ENCODE measurements around the gene FAM76A. TPM values are rescaled to one million over a fixed set of nuclear protein-coding genes. Genes with fewer than 3 reads are reported as not detected.
"Not testable (repeated sequence)": the region's sequence is repeated elsewhere in the genome, so short reads cannot be mapped to it uniquely, and the experiment has no call there.

The FAM76A gene
- total RNA-seq (2014; rRNA removed; shearing (Covaris generic); ENCODE audit: low replicate concordance): 8.9 and 24.4 TPM in 2 replicates

DNA sequence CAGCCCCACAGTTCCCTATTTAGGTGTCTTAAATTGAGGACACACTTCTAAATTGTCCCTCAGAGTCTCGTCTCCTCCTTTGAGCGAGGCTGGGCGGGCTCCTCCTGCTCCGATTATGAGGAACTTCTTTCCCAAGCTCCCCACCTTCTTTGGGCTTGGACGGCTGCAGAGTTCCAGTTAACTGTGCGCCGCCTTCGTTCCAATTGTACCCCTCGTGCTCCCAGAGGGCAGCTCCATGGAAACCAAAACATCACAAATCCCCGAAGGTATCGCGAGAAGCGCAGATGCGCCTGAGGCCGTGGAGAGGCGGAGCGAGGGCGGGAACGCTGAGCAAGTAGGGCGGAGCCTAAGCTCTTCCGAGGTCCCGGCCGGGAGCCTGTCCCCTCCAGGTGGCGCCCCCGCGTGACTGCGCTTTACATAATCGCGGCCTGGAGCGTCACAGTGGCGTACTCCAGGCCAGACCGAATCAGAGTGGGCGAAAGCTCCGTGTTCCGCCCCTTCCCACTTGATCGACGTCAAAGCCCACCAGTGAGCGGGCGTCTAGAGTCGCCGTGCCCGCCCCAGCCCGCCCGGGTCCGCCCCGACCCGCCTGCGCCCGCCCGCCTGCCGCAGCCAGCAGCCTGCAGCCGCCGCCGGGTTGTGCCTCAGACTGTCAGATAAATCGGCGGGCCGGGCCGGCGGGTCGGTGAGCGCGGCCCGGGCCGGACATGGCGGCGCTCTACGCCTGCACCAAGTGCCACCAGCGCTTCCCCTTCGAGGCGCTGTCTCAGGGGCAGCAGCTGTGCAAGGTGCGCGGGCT, at the start of gene FAM76A:
TSS of gene FAM76A (plus strand) at position 588 of the 799 bp plus-strand sequence. CDS start at position 708, 120 bp downstream.
- in situ Hi-C loops (cut with HindIII; ENCODE audit: low pct_unique_long_range_greater_than_20kb, low sequenced_read_pairs): no loop called here
- DNase-seq (ENCODE audit: low read depth): peak; percentile 99

GRCh38 chr1:27676410-27676809, 49.4 kb upstream of the FAM76A start:
- in situ Hi-C loops (cut with HindIII; ENCODE audit: low pct_unique_long_range_greater_than_20kb, low sequenced_read_pairs): no loop called here
- DNase-seq (ENCODE audit: low read depth): no peak

GRCh38 chr1:27678747-27679146, 47.0 kb upstream of the FAM76A start:
- no peak for DNase-seq (ENCODE audit: low read depth)
- in situ Hi-C loops (cut with HindIII; ENCODE audit: low pct_unique_long_range_greater_than_20kb, low sequenced_read_pairs): no loop called here

DNA sequence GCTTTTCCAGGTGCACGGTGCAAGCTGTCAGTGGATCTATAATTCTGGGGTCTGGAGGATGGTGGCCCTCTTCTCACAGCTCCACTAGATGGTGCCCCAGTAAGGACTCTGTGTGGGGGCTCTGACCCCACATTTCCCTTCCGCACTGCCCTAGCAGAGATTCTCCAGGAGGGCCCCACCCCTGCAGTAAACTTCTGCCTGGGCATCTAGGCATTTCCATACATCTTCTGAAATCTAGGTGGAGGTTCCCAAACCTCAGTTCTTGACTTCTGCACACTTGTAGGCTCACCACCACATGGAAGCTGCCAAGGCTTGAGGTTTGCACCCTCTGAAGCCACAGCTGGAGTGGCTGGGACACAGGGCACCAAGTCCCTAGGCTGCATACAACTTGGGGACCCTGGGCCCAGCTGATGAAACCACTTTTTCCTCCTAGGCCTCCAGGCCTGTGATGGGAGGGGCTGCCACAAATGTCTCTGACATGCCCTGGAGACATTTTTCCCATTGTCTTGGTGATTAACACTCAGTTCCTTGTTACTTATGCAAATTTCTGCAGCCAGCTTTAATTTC, 45.5 kb upstream of the FAM76A start:
- DNase-seq (ENCODE audit: low read depth); in situ Hi-C loops (cut with HindIII; ENCODE audit: low pct_unique_long_range_greater_than_20kb, low sequenced_read_pairs): not testable (repeated sequence)

DNA sequence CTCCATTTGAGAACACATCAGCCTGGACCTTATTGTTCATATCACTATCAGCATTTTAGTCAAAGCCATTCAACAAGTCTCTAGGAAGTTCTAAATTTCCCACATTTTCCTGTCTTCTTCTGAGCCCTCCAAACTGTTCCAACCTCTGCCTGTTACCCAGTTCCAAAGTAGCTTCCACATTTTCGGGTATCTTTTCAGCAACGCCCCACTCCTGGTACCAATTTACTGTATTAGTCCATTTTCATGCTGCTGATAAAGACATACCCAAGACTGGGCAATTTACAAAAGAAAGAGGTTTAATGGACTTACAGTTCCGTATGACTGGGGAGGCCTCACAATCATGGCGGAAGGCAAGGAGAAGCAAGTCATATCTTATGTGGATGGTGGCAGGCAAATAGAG, 44.2 kb upstream of the FAM76A start:
- in situ Hi-C loops (cut with HindIII; ENCODE audit: low pct_unique_long_range_greater_than_20kb, low sequenced_read_pairs); DNase-seq (ENCODE audit: low read depth): not testable (repeated sequence)

DNA sequence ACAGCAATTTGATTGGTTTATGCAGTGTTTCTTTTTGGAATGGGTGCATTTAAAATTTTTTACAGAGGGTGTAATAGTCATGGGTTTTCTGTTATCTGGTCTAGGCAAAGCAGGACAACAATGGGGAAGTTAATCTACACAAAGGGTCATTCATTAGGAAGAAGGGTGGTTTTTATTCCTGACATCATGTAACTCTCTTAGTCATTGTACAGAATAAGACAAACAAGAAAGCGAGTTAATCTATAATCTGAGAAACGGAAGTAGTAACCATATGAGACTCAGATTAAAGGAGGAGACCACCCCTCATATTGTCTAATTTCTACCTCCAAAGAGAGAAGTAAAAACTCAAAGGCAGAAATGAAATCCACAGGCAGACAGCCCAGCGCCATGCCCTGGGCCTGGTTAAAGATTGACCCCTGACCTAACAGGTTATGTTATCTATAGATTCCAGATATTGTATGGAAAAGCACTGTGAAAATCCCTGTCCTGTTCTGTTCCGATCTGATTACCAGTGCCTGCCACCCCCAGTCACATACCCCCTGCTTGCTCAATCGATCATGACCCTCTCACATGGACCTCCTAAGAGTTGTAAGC, 43.3 kb upstream of the FAM76A start:
- in situ Hi-C loops (cut with HindIII; ENCODE audit: low pct_unique_long_range_greater_than_20kb, low sequenced_read_pairs): no loop called here
- DNase-seq (ENCODE audit: low read depth): peak; percentile 37

DNA sequence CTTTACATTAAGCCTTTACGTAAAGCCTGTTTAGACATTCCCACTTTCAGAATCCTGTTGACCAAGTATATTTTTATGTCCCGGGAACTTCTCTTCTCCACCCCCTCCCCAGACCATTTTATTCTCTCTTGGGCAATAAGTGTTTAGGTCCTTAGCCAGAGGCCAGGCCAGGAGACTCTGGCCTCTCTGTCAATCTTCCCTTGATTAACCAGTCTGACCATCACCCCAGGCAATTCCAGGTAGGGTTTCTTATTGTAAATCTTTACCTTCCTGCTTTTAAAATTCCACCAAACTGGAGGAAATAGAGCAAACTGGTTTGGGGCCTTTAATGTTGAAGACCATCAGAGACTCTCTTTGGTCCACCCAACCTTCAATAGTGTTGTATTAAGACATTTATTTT, 41.6 kb upstream of the FAM76A start:
- in situ Hi-C loops (cut with HindIII; ENCODE audit: low pct_unique_long_range_greater_than_20kb, low sequenced_read_pairs): no loop called here
- DNase-seq (ENCODE audit: low read depth): no peak

- in situ Hi-C loops (cut with HindIII; ENCODE audit: low pct_unique_long_range_greater_than_20kb, low sequenced_read_pairs): no loop called here
These were observed 39.4 kb upstream of the FAM76A start for GRCh38 chr1:27686223-27686990.

DNA sequence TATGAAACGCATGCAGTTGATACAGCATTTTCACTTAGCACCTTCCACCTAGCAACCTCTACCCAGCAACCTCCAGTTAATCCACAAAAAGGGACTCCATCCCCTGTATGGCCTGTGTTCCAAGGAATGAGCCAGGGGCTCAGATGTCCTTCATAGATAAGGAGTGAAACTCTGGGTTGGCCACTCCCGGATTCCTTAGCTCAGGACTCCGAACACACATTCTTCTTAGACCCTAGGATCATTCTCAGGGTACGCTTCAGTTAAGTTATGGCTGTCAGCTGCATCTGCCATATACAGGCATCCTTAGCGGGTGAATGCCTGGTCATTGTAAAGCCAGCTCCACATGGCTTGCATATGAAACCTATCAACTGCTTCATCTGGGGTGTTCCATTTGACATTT, 37.9 kb upstream of the FAM76A start:
- DNase-seq (ENCODE audit: low read depth): no peak
- in situ Hi-C loops (cut with HindIII; ENCODE audit: low pct_unique_long_range_greater_than_20kb, low sequenced_read_pairs): no loop called here

More at GRCh38 chr1:27686223-27686990, 39.4 kb upstream of the FAM76A start:
- DNase-seq (ENCODE audit: low read depth): no peak

DNA sequence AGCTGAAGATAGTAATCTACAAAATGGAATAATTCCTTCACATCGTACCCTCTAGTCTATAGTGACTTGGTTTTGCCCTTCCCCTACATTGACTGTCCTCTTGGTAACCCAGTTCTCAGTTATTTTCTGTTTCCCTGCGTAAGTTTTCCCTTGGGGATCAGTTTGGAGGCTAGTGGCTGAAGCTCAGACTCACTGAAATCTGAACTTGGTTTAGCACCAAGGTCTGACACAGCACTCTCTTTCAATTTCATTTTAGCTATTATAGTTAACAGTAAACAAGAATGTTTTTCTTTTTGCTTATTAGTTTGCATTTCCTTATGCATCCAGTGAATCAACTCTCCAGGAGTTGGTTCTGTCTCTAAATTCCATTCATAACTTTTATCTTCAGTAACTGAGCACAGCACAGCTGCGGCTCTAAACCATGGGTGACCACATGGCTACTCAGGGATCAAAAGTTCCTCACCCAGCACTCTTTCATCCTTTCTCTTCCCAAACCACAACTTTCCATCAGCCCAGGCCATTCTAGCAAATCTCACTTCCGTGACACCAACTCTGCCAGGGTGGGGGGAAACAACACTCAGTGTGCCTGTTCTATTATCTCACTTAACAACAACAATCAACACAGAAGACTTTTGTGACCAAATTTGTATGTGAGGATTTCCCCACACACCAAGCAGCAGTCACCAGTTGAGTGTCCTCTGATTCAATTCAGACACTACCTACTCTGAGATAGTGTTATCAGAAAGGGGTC, 36.2 kb upstream of the FAM76A start:
- no peak for DNase-seq (ENCODE audit: low read depth)
- in situ Hi-C loops (cut with HindIII; ENCODE audit: low pct_unique_long_range_greater_than_20kb, low sequenced_read_pairs): no loop called here

DNA sequence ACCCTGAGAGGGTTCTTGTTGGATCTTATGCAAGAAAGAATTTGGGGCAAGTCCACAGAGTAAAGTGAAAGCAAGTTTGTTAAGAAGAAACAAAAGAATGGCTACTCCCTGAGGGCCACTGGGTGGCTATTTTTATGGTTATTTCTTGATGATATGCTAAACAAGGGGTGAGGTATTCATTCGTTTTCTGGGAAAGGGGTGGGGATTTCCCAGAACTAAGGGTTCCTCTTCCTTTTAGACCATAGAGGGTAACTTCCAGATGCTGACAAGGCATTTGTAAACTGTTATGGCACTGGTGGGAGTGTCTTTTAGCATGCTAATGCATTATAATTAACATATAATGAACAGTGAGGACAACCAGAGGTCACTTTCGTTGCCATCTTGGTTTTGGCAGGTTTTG, 35.6 kb upstream of the FAM76A start:
- in situ Hi-C loops (cut with HindIII; ENCODE audit: low pct_unique_long_range_greater_than_20kb, low sequenced_read_pairs): no loop called here
- DNase-seq (ENCODE audit: low read depth): no peak

DNA sequence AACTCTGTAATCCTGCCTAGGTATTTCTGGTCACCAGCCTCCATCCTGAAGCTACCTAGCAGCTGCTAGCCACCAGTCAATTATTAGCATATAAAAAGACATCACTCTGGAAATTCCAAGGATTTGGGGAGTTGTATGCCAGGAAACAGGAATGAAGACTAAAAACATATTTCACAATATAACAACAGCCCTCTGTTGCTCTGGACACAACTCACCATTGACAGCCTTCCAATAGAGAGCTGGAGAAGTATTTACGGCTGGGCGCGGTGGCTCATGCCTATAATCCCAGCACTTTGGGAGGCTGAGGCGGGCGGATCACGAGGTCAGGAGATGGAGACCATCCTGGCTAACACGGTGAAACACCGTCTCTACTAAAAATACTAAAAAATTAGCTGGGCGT, 28.9 kb upstream of the FAM76A start:
- in situ Hi-C loops (cut with HindIII; ENCODE audit: low pct_unique_long_range_greater_than_20kb, low sequenced_read_pairs): not testable (repeated sequence)

GRCh38 chr1:27704958-27705357, 20.8 kb upstream of the FAM76A start:
- no peak for DNase-seq (ENCODE audit: low read depth)
- in situ Hi-C loops (cut with HindIII; ENCODE audit: low pct_unique_long_range_greater_than_20kb, low sequenced_read_pairs): no loop called here

More for the DNA sequence above, 28.9 kb upstream of the FAM76A start:
- not testable (repeated sequence) for DNase-seq (ENCODE audit: low read depth)

- DNase-seq (ENCODE audit: low read depth): no peak
- in situ Hi-C loops (cut with HindIII; ENCODE audit: low pct_unique_long_range_greater_than_20kb, low sequenced_read_pairs): no loop called here
These were observed 20.2 kb upstream of the FAM76A start for GRCh38 chr1:27705545-27705944.

DNA sequence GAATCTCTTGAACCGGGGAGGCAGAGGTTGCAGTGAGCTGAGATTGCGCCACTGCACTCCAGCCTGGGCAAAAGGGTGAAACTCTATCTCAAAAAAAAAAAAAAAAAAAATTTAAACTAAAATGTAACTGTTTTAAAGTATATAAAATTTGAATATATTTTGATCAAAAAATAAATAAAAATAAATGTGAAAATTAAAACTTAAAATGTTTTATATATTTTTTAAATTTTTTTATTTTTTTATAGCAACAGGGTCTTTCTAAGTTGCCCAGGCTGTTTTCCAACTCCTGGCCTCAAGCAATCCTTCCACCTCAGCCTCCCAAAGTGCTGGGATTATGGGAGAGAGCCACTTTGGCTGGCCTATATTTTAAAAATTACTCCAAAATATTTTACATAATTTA, 15.2 kb upstream of the FAM76A start:
- in situ Hi-C loops (cut with HindIII; ENCODE audit: low pct_unique_long_range_greater_than_20kb, low sequenced_read_pairs): no loop called here

DNA sequence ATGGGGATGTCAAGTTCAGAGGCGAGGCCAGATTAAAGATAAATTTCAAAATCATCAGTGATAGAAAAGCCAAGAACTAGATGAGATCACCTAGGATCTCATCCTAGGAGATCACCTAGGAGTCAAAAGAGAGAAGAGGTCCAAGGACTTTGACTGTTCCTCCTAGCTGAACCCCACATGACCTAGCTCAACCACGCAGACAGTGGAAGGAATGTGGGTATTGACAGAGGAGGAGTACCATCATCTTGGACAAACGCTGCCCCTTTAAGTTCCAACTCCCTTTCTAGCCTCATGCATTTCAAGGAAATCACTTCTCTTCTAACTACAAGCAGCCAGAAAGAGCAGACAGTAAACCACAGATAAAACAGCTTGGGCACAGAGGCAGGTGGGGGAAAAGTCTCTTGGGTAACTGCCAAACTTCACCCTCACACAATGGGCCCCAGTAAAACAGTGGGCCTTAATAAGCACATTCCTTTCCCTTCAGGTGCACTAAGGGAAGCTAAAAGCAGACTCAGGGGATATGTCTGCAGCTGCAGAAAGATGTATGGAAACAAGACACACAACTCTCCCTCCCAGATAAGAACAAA, 12.5 kb upstream of the FAM76A start:
- DNase-seq (ENCODE audit: low read depth): no peak
- in situ Hi-C loops (cut with HindIII; ENCODE audit: low pct_unique_long_range_greater_than_20kb, low sequenced_read_pairs): no loop called here

More for the DNA sequence above, 15.2 kb upstream of the FAM76A start:
- no peak for DNase-seq (ENCODE audit: low read depth)

DNA sequence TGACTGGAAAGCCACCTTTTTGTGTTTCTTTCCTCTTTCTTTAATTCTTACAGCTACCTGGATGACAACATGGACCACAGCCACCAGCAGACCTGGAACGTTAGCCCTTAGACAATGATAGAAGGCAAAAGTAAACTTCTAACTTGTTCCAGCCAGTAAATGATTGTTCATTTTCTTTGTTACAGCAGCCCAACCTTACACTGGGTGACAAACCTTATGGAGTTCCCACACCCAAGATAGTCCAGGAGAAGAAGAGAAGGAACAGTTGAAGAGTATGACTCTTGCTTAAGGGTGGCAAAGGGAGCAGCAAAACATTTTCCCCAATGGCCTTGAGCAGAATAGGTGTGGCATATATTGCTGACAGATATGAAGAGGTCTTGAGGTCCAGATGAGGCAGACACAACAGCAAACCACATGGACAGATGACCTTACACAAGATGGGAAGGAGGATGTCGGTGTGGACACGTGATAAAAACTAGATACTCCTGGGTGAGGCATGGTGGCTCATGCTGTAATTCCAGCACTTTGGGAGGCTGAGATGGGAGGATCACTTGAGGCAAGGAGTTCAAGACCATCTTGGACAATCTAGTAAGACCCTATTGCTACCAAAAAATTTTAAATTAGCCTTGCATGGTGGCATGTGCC, 11.8 kb upstream of the FAM76A start:
- in situ Hi-C loops (cut with HindIII; ENCODE audit: low pct_unique_long_range_greater_than_20kb, low sequenced_read_pairs): no loop called here
- no peak for DNase-seq (ENCODE audit: low read depth)

Data from Caki2 (cell line).